Measurements from ENCODE around the gene BAZ2B.

The BAZ2B gene

DNA sequence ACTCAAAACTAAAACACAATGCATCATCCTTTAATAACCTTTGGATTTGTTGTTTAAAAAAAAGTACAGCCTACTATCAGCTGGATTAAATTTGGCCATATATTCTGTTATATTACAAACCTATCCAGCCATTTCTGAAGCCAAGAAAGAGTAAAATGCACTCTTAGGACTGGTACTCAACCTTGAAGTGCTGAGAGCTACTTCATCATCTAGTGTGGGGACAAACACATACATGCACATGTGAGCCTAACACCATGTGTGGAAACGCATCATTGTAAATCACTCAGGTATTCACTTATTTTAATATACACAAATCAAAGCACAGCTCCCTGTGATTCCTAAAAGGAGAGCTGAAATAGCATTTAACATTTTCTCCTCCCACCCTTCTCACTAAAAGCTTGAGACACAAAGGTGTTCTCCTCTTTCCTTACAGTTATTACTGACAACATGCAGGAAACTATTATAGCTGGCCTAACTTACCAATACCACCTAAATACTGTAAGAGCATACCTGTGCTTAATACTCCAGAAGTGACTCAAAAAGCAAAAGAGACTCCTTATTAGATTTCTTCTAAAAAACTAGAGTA, 7.5 kb downstream of the BAZ2B start:
- TF ChIP-seq ZNF274 (IDR thresholded peaks at IDR 0.05; ENCODE audit: low read depth, low read length), result no peak
- no peak overlapping the region for H3K4me3 ChIP-seq (ENCODE audit: low read length)

DNA sequence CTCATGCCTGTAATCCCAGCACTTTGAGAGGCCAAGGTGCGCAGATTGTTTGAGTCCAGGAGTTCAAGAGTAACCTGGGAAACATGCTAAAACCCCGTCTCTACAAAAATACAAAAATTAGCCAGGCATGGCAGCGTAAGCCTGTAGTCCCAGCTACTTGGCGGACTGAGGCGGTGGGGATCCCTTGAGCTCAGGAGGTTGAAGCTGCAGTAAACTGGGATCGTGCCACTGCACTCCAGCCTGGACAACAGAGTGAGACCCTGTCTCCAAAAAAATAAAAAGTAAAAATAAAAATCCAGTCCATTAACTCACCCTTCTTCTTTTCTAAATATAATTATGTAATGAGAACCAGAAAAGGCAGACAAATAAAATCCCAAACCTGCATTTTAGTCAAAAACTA, 8.2 kb downstream of the BAZ2B start:
- H3K4me3 ChIP-seq (ENCODE audit: low read length), result no peak overlapping the region

DNA sequence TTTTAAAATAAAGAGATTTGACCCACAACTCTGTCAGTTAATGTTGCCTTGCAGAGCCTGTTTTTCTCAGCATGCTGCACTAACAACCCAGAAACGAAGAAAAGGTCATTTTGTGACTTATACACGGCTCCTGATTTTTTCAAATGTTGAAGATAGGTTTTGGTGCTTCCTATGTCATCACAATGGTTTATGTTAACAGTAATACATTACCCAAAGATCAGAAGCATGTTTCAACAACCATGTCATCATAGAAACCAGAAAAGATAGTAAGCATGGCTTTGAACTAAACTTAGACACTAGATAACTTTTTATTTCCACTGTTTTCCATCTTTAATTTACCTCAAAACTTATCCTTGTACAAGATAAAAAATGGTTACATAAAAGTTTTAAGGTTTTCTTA, 10.1 kb downstream of the BAZ2B start:
- TF ChIP-seq ZNF274 (IDR thresholded peaks at IDR 0.05; ENCODE audit: low read depth, low read length), result no peak
- no peak overlapping the region for H3K4me3 ChIP-seq (ENCODE audit: low read length)

More for the DNA sequence above, 8.2 kb downstream of the BAZ2B start:
- TF ChIP-seq ZNF274 (IDR thresholded peaks at IDR 0.05; ENCODE audit: low read depth, low read length), result no peak

DNA sequence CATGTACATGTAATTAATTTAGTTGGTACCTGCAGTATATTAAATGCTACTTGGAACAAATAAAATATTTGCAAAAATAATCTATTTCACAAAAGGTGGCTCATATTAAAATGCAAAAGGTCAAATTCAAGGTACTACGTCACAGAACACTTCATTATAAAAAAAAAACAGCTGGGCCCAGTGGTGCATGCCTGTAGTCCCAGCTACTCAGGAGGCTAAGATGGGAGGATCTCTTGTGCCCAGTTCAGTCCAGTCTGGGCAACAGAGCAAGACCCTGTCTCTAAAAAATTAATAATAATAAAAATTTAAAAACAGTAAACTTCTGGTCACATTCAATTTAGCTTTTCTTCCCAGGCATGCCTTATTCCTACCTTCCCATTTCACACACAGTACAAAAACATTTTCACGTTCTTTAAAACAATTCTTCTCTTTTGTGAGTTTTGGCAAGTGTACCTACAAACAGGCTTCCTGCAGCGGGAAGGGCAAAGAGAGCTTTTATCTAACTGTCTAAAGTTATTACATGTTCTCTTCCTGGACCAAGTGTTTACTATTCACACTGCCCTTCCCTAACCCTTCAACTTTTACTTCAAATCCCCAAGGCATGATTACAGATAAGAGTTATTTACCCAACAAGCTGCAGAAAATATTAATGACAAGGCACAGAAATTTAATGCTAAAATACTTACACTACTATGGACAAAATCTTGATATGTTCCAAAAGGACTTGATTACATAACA, 10.7 kb downstream of the BAZ2B start:
- TF ChIP-seq ZNF274 (IDR thresholded peaks at IDR 0.05; ENCODE audit: low read depth, low read length), result no peak
- H3K4me3 ChIP-seq (ENCODE audit: low read length), result no peak overlapping the region

DNA sequence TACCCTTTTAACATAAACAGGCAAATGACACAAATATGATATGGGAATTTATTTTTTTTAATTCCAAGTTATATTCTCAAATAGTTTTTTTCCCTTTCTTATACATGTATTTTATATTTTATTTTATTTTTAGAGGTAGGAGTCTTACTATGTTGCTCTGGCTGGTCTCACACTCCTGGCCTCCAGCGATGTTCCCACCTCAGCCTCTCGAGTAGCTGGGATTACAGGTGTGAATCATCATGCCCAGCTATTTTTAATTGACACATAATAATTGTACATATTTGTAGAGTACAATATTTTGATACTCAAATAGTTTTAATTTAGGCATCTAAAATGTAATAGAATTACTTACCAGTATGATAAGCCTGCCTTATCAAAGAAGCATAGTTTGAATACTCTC, 12.2 kb downstream of the BAZ2B start:
- TF ChIP-seq ZNF274 (IDR thresholded peaks at IDR 0.05; ENCODE audit: low read depth, low read length), result no peak
- no peak overlapping the region for H3K4me3 ChIP-seq (ENCODE audit: low read length)

DNA sequence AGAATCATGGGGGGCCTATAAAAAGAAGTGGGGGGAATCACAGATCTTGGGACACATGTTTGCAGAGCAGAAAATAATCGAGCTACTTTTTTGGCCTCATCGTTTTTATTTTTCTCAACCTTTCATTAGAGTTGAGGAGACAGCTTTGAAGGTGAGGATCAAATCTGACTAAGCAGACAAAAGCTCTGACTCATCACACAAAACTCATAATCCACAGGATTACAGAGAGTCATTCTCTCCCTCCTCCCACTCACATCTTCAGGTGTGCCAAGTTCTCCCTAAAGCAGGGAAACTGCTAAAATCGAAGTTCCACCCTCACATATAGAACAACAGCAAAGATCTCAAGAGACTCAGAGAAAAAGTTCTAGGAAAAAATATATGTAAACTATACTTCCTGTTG, 15.6 kb downstream of the BAZ2B start:
- no peak overlapping the region for H3K4me3 ChIP-seq (ENCODE audit: low read length)
- TF ChIP-seq ZNF274 (IDR thresholded peaks at IDR 0.05; ENCODE audit: low read depth, low read length), result no peak

DNA sequence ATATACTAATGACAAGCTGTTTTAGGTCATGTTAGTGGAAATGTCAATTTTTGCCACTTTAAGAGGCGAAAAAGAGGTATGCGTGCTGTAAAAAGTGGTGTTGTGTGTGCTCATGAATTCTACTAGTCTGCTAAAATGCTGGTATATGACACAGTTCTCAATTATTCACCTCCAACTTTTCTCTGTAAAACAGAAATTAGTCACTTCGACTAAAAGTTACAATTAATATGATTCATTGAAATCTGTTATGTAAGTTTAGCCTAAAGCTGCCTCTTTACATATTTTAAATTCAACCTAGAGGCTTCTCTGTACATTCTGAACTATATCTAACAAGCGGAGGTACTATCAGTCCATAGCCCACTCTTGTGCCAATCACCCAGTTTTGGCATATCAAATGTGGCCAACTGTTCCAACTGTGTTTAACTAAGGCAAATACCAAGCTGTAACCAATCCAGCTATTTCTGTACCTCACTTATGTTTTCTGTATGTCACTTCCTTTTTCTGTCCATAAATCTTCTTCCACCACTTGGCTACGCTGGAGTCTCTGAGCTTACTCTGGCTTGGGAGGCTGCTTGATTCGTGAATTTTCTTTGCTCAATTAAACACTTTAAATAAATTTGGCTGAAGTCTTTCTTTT, 20.8 kb downstream of the BAZ2B start:
- H3K4me3 ChIP-seq (ENCODE audit: low read length), result no peak overlapping the region
- TF ChIP-seq ZNF274 (IDR thresholded peaks at IDR 0.05; ENCODE audit: low read depth, low read length), result no peak

DNA sequence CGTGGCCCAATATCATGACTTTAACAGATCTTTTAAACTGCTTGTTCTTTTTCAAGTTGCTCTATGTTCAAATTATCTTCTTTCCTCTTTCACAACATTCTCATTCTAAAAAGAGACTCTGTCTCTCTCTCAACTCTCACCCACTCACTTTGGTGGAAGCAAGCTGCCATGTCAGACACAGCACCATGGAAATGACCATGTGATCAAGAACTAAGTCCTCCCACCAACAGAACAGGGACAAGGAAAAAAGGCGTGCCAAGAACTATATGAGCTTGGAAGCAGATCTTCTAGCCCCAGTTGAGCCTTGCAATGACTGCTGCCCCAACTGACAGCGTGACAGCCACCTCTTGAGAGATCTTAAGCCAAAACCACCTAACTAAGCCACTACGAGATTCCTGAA, 23.9 kb downstream of the BAZ2B start:
- H3K4me3 ChIP-seq (ENCODE audit: low read length), result no peak overlapping the region
- TF ChIP-seq ZNF274 (IDR thresholded peaks at IDR 0.05; ENCODE audit: low read depth, low read length), result no peak

DNA sequence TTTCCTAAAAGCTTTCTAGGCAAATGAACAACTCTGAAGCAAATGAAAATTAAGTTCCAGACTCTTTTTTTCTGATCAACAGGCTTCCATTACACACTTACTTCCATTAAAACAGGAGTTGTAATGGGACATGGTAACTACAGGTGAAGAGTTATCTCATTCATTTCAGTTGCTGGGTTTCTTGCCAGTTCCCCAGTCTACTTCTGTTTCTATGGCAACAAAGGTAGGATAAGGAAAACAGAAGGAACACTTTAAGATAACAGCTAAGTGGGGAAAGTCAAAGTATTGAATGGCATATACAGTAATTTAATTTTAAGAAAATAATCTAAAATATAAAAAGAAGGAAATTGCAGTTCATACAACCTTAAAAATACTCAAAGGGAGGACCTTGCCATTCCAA, 25.1 kb downstream of the BAZ2B start:
- no peak for TF ChIP-seq ZNF274 (IDR thresholded peaks at IDR 0.05; ENCODE audit: low read depth, low read length)
- no peak overlapping the region for H3K4me3 ChIP-seq (ENCODE audit: low read length)

DNA sequence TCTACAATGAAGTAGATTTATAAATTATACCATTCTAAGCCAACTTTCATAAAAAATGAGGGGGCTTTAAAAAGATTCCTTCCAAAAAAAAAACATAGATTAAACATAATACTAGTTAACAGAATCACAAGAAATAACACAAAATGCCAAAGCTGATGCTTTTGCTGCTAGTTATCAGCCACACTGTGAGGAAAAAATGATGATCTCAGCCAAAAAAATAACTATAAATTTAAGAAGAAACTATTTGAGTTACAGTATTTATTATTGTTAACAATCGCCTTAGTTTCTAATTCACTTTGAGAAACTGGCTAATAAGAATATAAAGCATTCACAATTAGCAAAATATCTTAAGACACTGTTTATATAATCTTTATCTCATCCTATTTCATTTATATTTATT, 27.1 kb downstream of the BAZ2B start:
- TF ChIP-seq ZNF274 (IDR thresholded peaks at IDR 0.05; ENCODE audit: low read depth, low read length), result no peak
- no peak overlapping the region for H3K4me3 ChIP-seq (ENCODE audit: low read length)

DNA sequence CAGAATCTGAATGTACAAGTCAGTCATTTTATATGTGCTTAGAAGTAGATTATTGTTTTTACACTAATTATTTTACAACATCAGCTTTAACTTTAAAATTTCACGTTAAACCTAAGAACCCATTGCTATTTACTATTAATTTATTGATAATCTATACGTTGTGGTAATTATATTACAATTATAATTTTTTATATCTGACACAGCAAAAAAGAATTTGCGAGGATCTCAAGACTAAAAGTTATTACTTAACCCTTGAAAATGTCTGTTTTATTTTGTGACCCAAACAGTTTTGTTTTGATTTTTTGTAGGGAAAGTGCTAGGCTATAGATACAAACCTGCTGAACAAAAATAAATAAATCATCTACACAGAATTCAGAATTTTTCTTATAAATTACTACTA, 30.3 kb downstream of the BAZ2B start:
- no peak for TF ChIP-seq ZNF274 (IDR thresholded peaks at IDR 0.05; ENCODE audit: low read depth, low read length)
- no peak overlapping the region for H3K4me3 ChIP-seq (ENCODE audit: low read length)

DNA sequence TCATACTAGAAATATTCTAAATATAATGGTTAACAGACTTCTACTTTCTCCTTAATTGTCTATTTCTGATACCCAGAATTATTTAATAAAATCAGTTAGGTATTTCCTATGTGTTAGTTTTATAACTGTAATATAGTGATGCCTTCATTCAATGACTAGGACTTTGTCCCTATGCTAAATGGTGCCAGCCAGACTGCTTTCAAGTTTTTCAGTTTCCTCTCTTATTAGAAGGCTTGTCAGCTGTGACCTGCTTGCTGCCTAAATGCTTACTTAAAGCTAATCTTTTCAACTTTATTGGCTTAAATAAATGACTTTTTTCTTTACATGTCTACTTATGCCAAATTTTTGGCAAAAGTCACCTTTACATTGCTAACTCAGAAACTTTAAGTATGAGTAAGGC, 30.7 kb downstream of the BAZ2B start:
- TF ChIP-seq ZNF274 (IDR thresholded peaks at IDR 0.05; ENCODE audit: low read depth, low read length), result no peak
- no peak overlapping the region for H3K4me3 ChIP-seq (ENCODE audit: low read length)

DNA sequence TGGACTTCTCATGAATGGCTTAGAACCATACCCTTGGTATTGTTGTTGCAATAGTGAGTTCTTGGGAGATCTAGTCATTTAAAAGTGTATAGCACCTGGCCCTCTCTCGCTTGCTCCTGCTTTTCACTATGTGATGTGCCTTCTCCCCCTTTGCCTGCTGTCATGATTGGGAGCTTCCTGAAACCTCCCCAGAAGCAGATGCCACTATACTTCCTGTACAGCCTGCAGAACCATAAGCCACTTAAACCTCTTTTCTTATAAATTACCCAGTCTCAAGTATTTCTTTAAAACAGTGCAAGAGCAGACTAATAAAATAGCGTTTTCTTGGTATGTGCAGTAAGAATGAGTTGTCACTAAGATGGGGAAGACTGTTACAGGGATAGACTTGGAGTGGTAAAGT, 31.6 kb downstream of the BAZ2B start:
- TF ChIP-seq ZNF274 (IDR thresholded peaks at IDR 0.05; ENCODE audit: low read depth, low read length), result no peak
- no peak overlapping the region for H3K4me3 ChIP-seq (ENCODE audit: low read length)

DNA sequence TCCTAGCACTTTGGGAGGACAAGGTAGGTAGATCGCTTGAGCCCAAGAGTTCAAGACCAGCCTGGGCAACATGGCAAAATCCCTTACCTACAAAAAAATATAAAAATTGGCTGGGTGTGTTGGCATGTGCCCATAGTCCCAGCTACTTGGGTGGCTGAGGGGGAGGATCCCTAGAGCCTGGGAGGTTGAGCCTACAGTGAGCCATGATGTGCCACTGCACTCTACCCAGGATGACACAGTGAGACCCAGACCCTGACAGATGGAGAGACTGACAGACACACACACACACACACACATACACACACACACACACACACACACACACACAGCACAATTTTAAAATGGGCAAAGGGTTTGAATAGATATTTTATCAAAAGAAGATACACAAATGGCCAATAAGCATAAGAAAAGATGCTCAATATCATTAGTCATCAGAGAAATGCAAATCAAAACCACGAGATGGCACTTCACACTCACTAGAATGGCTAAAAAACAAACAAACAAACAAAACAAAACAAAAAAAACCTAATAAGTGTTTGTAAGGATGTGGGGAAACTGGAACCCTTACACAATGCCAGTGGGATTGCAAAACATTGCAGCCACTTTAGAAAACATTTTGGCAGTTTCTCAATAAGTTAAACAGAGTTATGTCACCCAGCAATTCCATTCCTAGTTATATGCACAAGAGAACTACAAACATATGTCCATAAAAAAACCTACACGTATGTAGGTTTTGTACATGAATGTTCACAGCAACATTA, 42.3 kb downstream of the BAZ2B start:
- TF ChIP-seq ZNF274 (IDR thresholded peaks at IDR 0.05; ENCODE audit: low read depth, low read length), result no peak

DNA sequence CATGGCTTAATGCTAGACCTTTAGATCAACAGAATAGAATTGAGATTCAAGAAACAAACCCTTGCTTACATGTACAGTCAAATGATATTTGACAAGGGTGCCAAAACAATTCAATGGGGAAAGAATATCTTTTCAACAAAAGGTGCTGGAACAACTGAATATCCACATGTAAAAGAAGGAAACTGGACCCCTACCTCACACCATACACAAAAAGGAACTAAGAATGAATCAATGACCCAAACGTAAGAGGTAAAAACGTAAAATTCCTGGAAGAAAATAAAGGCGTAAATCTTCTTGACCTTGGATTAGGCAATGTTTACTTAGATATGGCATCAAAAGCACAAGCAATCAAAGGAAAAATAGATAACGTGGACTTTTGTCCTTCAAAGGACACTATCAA, 43.1 kb downstream of the BAZ2B start:
- H3K4me3 ChIP-seq (ENCODE audit: low read length), result no peak overlapping the region
- TF ChIP-seq ZNF274 (IDR thresholded peaks at IDR 0.05; ENCODE audit: low read depth, low read length), result no peak

More for the DNA sequence above, 42.3 kb downstream of the BAZ2B start:
- H3K4me3 ChIP-seq (ENCODE audit: low read length), result no peak overlapping the region

All from GM08714 (cell line).